IMR-90 (cell line): ENCODE results near the gene FAH. TPM values are rescaled to one million over a fixed set of nuclear protein-coding genes. Genes with fewer than 3 reads are reported as not detected.

Experiments used
- ATAC-seq: fragments of 200-7000 bp; cut with Tn5 transposase; 2 replicates; pipeline ENCODE4 v1.9.1; 2020; ENCODE audit warnings: low read depth, mild to moderate bottlenecking, moderate library complexity
- BruUV-seq: library from RNA; stranded (reverse); fragments of 400-500 nt; replicated peaks from 2 replicates; lab custom pipeline; 2021; lab: Mats Ljungman, UMichigan
- CTCF ChIA-PET: fragments of 300-600 bp; formaldehyde crosslinking; extraction: SDS; loops from one replicate; lab custom pipeline; 2021; ENCODE audit warnings: antibody characterized with exemption; lab: Yijun Ruan, JAX
- POLR2A ChIA-PET: fragments of 300-600 bp; sonication (Branson Sonifier 250); formaldehyde crosslinking; loops from one replicate; lab custom pipeline; 2022; ENCODE audit warnings: antibody characterized with exemption; ENCODE audit not compliant: unreplicated experiment; lab: Charles Lee
- DNase-seq: peaks from one replicate; pipeline ENCODE4 v3.0.0; 2013
- H2AFZ ChIP-seq: replicated peaks from 2 replicates; pipeline ENCODE3; 2013; ENCODE audit warnings: low read length, mild to moderate bottlenecking; ENCODE audit not compliant: poor library complexity
- H2AK5ac ChIP-seq: 2 replicates; pipeline ENCODE4 v1.6.1; 2013; ENCODE audit warnings: low read depth, low read length, inconsistent platforms
- H2AK9ac ChIP-seq: replicated peaks from 2 replicates; pipeline ENCODE3; 2013; ENCODE audit warnings: mild to moderate bottlenecking, low read depth, low read length, moderate library complexity; ENCODE audit not compliant: poor library complexity
- H2BK120ac ChIP-seq: 2 replicates; pipeline ENCODE4 v1.6.1; 2013; ENCODE audit warnings: low read depth, low read length, inconsistent platforms
- H2BK15ac ChIP-seq: 3 replicates; pipeline ENCODE4 v1.6.1; 2013; ENCODE audit warnings: low read depth, low read length, inconsistent platforms
- H2BK20ac ChIP-seq: 2 replicates; pipeline ENCODE4 v1.6.1; 2013; ENCODE audit warnings: low read depth, mild to moderate bottlenecking, inconsistent platforms, low read length, moderate library complexity
- H2BK5ac ChIP-seq: 2 replicates; pipeline ENCODE4 v1.6.1; 2013; ENCODE audit warnings: mild to moderate bottlenecking, low read depth, low read length, inconsistent platforms; ENCODE audit not compliant: poor library complexity, severe bottlenecking
- H3K14ac ChIP-seq: replicated peaks from 2 replicates; pipeline ENCODE4 v1.6.1; 2013; ENCODE audit warnings: low read depth, low read length, inconsistent platforms
- H3K18ac ChIP-seq: 2 replicates; pipeline ENCODE4 v1.6.1; 2013; ENCODE audit warnings: low read depth, low read length, control low read depth
- H3K23ac ChIP-seq: 2 replicates; pipeline ENCODE4 v1.6.1; 2013; ENCODE audit warnings: low read depth, low read length, inconsistent platforms
- H3K27ac ChIP-seq: 2 replicates; pipeline ENCODE4 v1.5.1; 2013; ENCODE audit warnings: mild to moderate bottlenecking, control low read depth, low read length; ENCODE audit not compliant: insufficient read depth
- H3K27me3 ChIP-seq: 2 replicates; pipeline ENCODE4 v1.6.1; 2013; ENCODE audit warnings: low read length; ENCODE audit not compliant: control insufficient read depth, insufficient read depth
- H3K36me3 ChIP-seq: 2 replicates; pipeline ENCODE4 v1.6.1; 2013; ENCODE audit warnings: low read length, mixed read lengths; ENCODE audit not compliant: control insufficient read depth, insufficient read depth
- H3K4ac ChIP-seq: 2 replicates; pipeline ENCODE4 v1.6.1; 2013; ENCODE audit warnings: low read depth, low read length, inconsistent platforms
- H3K4me1 ChIP-seq: 2 replicates; pipeline ENCODE4 v1.6.1; 2013; ENCODE audit warnings: low read length, mixed read lengths; ENCODE audit not compliant: control insufficient read depth, insufficient read depth
- H3K4me2 ChIP-seq: 2 replicates; pipeline ENCODE4 v1.6.1; 2013; ENCODE audit warnings: low read depth, mild to moderate bottlenecking, control low read depth, low read length, moderate library complexity
- H3K4me3 ChIP-seq: 2 replicates; pipeline ENCODE4 v1.5.1; 2013; ENCODE audit warnings: low read depth, mild to moderate bottlenecking, control low read depth, low read length, moderate library complexity; ENCODE audit not compliant: insufficient read depth
- H3K56ac ChIP-seq: 2 replicates; pipeline ENCODE4 v1.6.1; 2013; ENCODE audit warnings: low read length, inconsistent platforms; ENCODE audit not compliant: insufficient read depth; ENCODE audit errors: extremely low read depth
- H3K79me1 ChIP-seq, 2 experiments: 2 replicates each; pipeline ENCODE4 v1.6.1; 2013; ENCODE audit warnings: low read length in 2 of 2, inconsistent platforms in 1 of 2, low read depth in 1 of 2
- H3K9ac ChIP-seq: 2 replicates; pipeline ENCODE4 v1.6.1; 2013; ENCODE audit warnings: low read depth, low read length, control low read depth
- H3K9me1 ChIP-seq: 2 replicates; pipeline ENCODE4 v1.6.1; 2013; ENCODE audit warnings: low read length, inconsistent platforms; ENCODE audit not compliant: insufficient read depth
- H3K9me3 ChIP-seq: 2 replicates; pipeline ENCODE4 v1.6.1; 2013; ENCODE audit warnings: low read length; ENCODE audit not compliant: control insufficient read depth, insufficient read depth
- H4K20me1 ChIP-seq: 2 replicates; pipeline ENCODE4 v1.6.1; 2013; ENCODE audit warnings: low read length, inconsistent platforms; ENCODE audit not compliant: insufficient read depth
- H4K5ac ChIP-seq: 2 replicates; pipeline ENCODE4 v1.6.1; 2013; ENCODE audit warnings: mild to moderate bottlenecking, low read depth, low read length, control low read depth
- H4K8ac ChIP-seq, 2 experiments: 2 replicates each; pipeline ENCODE4 v1.6.1; 2013; ENCODE audit warnings: low read depth in 2 of 2, low read length in 2 of 2, control low read depth in 1 of 2, inconsistent platforms in 1 of 2
- H4K91ac ChIP-seq: 2 replicates; pipeline ENCODE4 v1.6.1; 2013; ENCODE audit warnings: low read depth, low read length, inconsistent platforms; ENCODE audit not compliant: insufficient read depth
- BHLHE40 ChIP-seq: fragments of 150-350 bp; IDR thresholded peaks from 2 replicates; pipeline ENCODE4 v1.6.1; 2016; ENCODE audit warnings: mild to moderate bottlenecking, low read depth, low read length
- CEBPB ChIP-seq: IDR thresholded peaks from 2 replicates; pipeline ENCODE4 v1.6.1; 2012; ENCODE audit warnings: low read depth, low read length, improper control_type of control experiment
- CHD1 ChIP-seq: IDR thresholded peaks from 2 replicates; pipeline ENCODE4 v1.6.1; 2012; ENCODE audit warnings: low read depth, low read length, improper control_type of control experiment
- FOS ChIP-seq: fragments of 150-350 bp; IDR thresholded peaks from 2 replicates; pipeline ENCODE4 v1.6.1; 2016; ENCODE audit warnings: low read depth, low read length
- MAFK ChIP-seq: IDR thresholded peaks from 2 replicates; pipeline ENCODE4 v1.6.1; 2012; ENCODE audit warnings: low read depth, low read length, improper control_type of control experiment
- MAZ ChIP-seq: IDR thresholded peaks from 2 replicates; pipeline ENCODE4 v1.6.1; 2012; ENCODE audit warnings: low read depth, mild to moderate bottlenecking, low read length, improper control_type of control experiment, moderate library complexity, borderline replicate concordance
- MXI1 ChIP-seq: IDR thresholded peaks from 2 replicates; pipeline ENCODE4 v1.6.1; 2012; ENCODE audit warnings: low read depth, mild to moderate bottlenecking, low read length, moderate library complexity, borderline replicate concordance
- NFE2L2 ChIP-seq: fragments of 150-350 bp; IDR thresholded peaks from 2 replicates; pipeline ENCODE4 v1.6.1; 2016; ENCODE audit warnings: low read depth, mild to moderate bottlenecking, low read length
- POLR2A ChIP-seq: IDR thresholded peaks from 2 replicates; pipeline ENCODE4 v1.6.1; 2012; ENCODE audit warnings: mild to moderate bottlenecking, low read depth, low read length
- RAD21 ChIP-seq: IDR thresholded peaks from 2 replicates; pipeline ENCODE4 v1.6.1; 2012; ENCODE audit warnings: low read length, improper control_type of control experiment
- RCOR1 ChIP-seq: IDR thresholded peaks from 2 replicates; pipeline ENCODE4 v1.6.1; 2012; ENCODE audit warnings: mild to moderate bottlenecking, low read length, improper control_type of control experiment; ENCODE audit not compliant: insufficient replicate concordance
- RFX5 ChIP-seq: IDR thresholded peaks from 2 replicates; pipeline ENCODE4 v1.8.0; 2012; ENCODE audit warnings: low read depth, mild to moderate bottlenecking, low read length, moderate library complexity
- SMC3 ChIP-seq: fragments of 150-350 bp; IDR thresholded peaks from 2 replicates; pipeline ENCODE4 v1.6.1; 2016; ENCODE audit warnings: low read depth, mild to moderate bottlenecking, antibody characterized with exemption, low read length, moderate library complexity
- WGBS, 2 experiments: methylation state at CpG; one replicate each; pipeline versions ENCODE4 v1.1.5 to v1.1.7; 2013; ENCODE audit warnings: missing lambda C conversion rate in 2 of 2; ENCODE audit not compliant: insufficient read length in 1 of 2; ENCODE audit errors: extremely low coverage in 2 of 2; 5-methylcytosine and 5-hydroxymethylcytosine counted together
- dilution Hi-C: fragments of 300-500 bp; cut with HindIII; formaldehyde crosslinking; loops from one replicate; pipeline ENCODE4 v1.14.3; 2018; ENCODE audit warnings: low sequenced_read_pairs; ENCODE audit not compliant: unreplicated experiment
- in situ Hi-C: fragments of 300-500 bp; cut with MboI; formaldehyde crosslinking; loops from 3 replicates; pipeline ENCODE4 v1.14.3; 2019; ENCODE audit warnings: low sequenced_read_pairs, inconsistent platforms, mixed read lengths
- intact Hi-C: fragments of 100-400 bp; cut with micrococcal nuclease; formaldehyde crosslinking; loops from 2 replicates; pipeline ENCODE4 v1.10.0; 2022
- polyA plus RNA-seq, 3 experiments: library from polyadenylated mRNA; depleted of rRNA; stranded (reverse); fragments of >200 nt; gene quantifications; 2 replicates each; pipeline ENCODE4 v1.2.3, GENCODE V29; 2012; ENCODE audit warnings: low replicate concordance in 1 of 3
- total RNA-seq: library from RNA; depleted of rRNA; stranded (reverse); fragments of >200 nt; gene quantifications from 2 replicates; pipeline ENCODE4 v1.2.3, GENCODE V29; 2012
- TF ChIP-seq, protein P1 (sequence below): conservative IDR thresholded peaks from 2 replicates; pipeline ENCODE4 v1.5.1; 2012; ENCODE audit warnings: mild to moderate bottlenecking, low read depth, low read length, improper control_type of control experiment
- TF ChIP-seq, protein P2 (sequence below): fragments of 150-350 bp; IDR thresholded peaks from 2 replicates; pipeline ENCODE4 v1.6.1; 2016; ENCODE audit warnings: low read depth, mild to moderate bottlenecking, low read length, moderate library complexity, borderline replicate concordance
- TF ChIP-seq, protein P3 (sequence below): fragments of 150-350 bp; IDR thresholded peaks from 2 replicates; pipeline ENCODE4 v1.6.1; 2017; ENCODE audit warnings: mild to moderate bottlenecking, antibody characterized with exemption, low read length, low read depth

The FAH gene
- total and polyA plus RNA-seq, 2 of the 4 experiments (the other 2 are of a cell fraction): 43.1 to 48.6 TPM

DNA sequence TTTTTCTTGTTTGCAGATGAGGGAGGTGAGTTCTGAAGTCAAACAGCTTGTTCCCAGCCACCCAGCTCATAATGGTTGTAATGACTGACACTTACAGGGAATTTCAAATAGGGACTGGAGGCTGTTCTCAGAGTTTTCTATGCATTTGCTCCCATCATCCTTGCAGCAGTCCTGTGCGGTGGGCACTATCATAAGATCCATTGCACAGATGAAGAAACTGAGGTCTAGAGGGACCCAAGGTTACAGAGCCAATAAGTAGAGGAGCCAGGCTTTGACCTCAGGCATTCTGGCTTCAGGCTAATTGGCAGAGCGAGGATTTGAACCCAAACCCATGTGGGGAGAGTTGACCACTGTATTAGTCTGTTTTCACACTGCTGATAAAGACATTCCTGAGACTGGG lies 32.4 kb downstream of the FAH start:
- no peak overlapping the region for H2AFZ ChIP-seq
- H3K79me1 ChIP-seq: no peaks in the 10 kb centered on the region
- no peak overlapping the region for H2AK9ac ChIP-seq
- no peaks in the 10 kb centered on the region for H3K9me3 ChIP-seq
- no peak overlapping the region for H3K9ac ChIP-seq
- no peak overlapping the region for H2BK15ac ChIP-seq
- H3K23ac ChIP-seq: no peak overlapping the region
- H2BK5ac ChIP-seq: no peak overlapping the region
- dilution Hi-C loops: no loop called here
- no peak overlapping the region for H3K4ac ChIP-seq
- H3K27ac ChIP-seq: no peak overlapping the region
- peaks cover 41% of the 10 kb centered on the region for H3K36me3 ChIP-seq
- no peak overlapping the region for H4K91ac ChIP-seq
- no peak overlapping the region for H3K4me2 ChIP-seq
- no TSS peak for BruUV-seq
- H3K18ac ChIP-seq: no peak overlapping the region
- ATAC-seq: no peak
- no peak overlapping the region for H2BK120ac ChIP-seq
- intact Hi-C loops: no loop called here
- H3K4me1 ChIP-seq: peaks cover 5% of the 10 kb centered on the region; the same call in 1 of the 2 replicates
- H2BK20ac ChIP-seq: no peak overlapping the region
- DNase-seq: no peak
- H2AK5ac ChIP-seq: no peak overlapping the region
- H3K4me3 ChIP-seq: no peak overlapping the region
- in situ Hi-C loops: no loop called here
- H3K56ac ChIP-seq: no peak overlapping the region
- no peak for TF ChIP-seq CHD1
- no peak for TF ChIP-seq RCOR1
- no peak for TF ChIP-seq NFE2L2
- TF ChIP-seq, protein P1, sequence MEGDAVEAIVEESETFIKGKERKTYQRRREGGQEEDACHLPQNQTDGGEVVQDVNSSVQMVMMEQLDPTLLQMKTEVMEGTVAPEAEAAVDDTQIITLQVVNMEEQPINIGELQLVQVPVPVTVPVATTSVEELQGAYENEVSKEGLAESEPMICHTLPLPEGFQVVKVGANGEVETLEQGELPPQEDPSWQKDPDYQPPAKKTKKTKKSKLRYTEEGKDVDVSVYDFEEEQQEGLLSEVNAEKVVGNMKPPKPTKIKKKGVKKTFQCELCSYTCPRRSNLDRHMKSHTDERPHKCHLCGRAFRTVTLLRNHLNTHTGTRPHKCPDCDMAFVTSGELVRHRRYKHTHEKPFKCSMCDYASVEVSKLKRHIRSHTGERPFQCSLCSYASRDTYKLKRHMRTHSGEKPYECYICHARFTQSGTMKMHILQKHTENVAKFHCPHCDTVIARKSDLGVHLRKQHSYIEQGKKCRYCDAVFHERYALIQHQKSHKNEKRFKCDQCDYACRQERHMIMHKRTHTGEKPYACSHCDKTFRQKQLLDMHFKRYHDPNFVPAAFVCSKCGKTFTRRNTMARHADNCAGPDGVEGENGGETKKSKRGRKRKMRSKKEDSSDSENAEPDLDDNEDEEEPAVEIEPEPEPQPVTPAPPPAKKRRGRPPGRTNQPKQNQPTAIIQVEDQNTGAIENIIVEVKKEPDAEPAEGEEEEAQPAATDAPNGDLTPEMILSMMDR: no peak
- no peak for TF ChIP-seq FOS
- no peak for TF ChIP-seq MAZ
- TF ChIP-seq, protein P2, sequence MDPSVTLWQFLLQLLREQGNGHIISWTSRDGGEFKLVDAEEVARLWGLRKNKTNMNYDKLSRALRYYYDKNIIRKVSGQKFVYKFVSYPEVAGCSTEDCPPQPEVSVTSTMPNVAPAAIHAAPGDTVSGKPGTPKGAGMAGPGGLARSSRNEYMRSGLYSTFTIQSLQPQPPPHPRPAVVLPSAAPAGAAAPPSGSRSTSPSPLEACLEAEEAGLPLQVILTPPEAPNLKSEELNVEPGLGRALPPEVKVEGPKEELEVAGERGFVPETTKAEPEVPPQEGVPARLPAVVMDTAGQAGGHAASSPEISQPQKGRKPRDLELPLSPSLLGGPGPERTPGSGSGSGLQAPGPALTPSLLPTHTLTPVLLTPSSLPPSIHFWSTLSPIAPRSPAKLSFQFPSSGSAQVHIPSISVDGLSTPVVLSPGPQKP: no peak
- no peak for TF ChIP-seq BHLHE40
- no peak for TF ChIP-seq MXI1
- no peak for TF ChIP-seq CEBPB
- TF ChIP-seq, protein P3, sequence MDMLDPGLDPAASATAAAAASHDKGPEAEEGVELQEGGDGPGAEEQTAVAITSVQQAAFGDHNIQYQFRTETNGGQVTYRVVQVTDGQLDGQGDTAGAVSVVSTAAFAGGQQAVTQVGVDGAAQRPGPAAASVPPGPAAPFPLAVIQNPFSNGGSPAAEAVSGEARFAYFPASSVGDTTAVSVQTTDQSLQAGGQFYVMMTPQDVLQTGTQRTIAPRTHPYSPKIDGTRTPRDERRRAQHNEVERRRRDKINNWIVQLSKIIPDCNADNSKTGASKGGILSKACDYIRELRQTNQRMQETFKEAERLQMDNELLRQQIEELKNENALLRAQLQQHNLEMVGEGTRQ: no peak
- no peak for TF ChIP-seq MAFK
- no peak for TF ChIP-seq RFX5
- TF ChIP-seq RAD21: no peak
- no peak for TF ChIP-seq SMC3
- no peak for TF ChIP-seq POLR2A
- no peak overlapping the region for H3K14ac ChIP-seq
- 100% methylated on average over 1 of the region's 2 CpGs; no CpG with 5 or more reads in 1 of the 2 experiments for WGBS, 2 experiments
- H4K8ac ChIP-seq: no peak overlapping the region
- no peak overlapping the region for H4K5ac ChIP-seq
- H3K9me1 ChIP-seq: peaks cover 26% of the 10 kb centered on the region
- ChIA-PET POLR2A (no interaction called here), CTCF (interaction anchor here (0.6 kb wide), 1 partner anchor 578 kb away, joined by 3 read pairs; no protein-coding TSS in a partner anchor)
- no peaks in the 10 kb centered on the region for H4K20me1 ChIP-seq
- H3K27me3 ChIP-seq: no peaks in the 10 kb centered on the region
